Neural progenitor cell (in vitro differentiated cells): ENCODE results near the gene ERVK3-1. TPM values are rescaled to one million over a fixed set of nuclear protein-coding genes. Genes with fewer than 3 reads are reported as not detected.

Experiments
- DNase-seq: peaks from one replicate; pipeline ENCODE4 v3.0.0-alpha.2; 2016; ENCODE audit warnings: low spot score
- H2AFZ ChIP-seq: fragments of 200-600 bp; sonication (generic); replicated peaks from 2 replicates; pipeline ENCODE4 v1.6.1; 2016; ENCODE audit warnings: antibody characterized with exemption
- H3F3A ChIP-seq: fragments of 200-600 bp; sonication (generic); 2 replicates; pipeline ENCODE4 v1.6.1; 2016; ENCODE audit warnings: antibody characterized with exemption, low read depth
- H3K27ac ChIP-seq: fragments of 200-600 bp; sonication (generic); 2 replicates; pipeline ENCODE4 v1.5.1; 2016; ENCODE audit warnings: mild to moderate bottlenecking
- H3K27me3 ChIP-seq: fragments of 200-600 bp; sonication (generic); 2 replicates; pipeline ENCODE4 v1.6.1; 2016; ENCODE audit warnings: mild to moderate bottlenecking, moderate library complexity
- H3K36me3 ChIP-seq: fragments of 200-600 bp; sonication (generic); 2 replicates; pipeline ENCODE4 v1.5.1; 2016
- H3K4me1 ChIP-seq: fragments of 200-600 bp; sonication (generic); 2 replicates; pipeline ENCODE4 v1.6.1; 2016; ENCODE audit warnings: mixed run types
- H3K4me2 ChIP-seq: fragments of 200-600 bp; sonication (generic); 2 replicates; pipeline ENCODE4 v1.6.1; 2016
- H3K4me3 ChIP-seq: fragments of 200-600 bp; sonication (generic); 2 replicates; pipeline ENCODE4 v1.5.1; 2016
- H3K79me2 ChIP-seq: fragments of 200-600 bp; sonication (generic); 2 replicates; pipeline ENCODE4 v1.6.1; 2016; ENCODE audit warnings: low read depth
- H3K9ac ChIP-seq: fragments of 200-600 bp; sonication (generic); 2 replicates; pipeline ENCODE4 v1.6.1; 2016
- H3K9me3 ChIP-seq: fragments of 200-600 bp; sonication (generic); 2 replicates; pipeline ENCODE4 v1.5.1; 2016; ENCODE audit warnings: low read depth
- H4K20me1 ChIP-seq: fragments of 200-600 bp; sonication (generic); 2 replicates; pipeline ENCODE4 v1.6.1; 2016; ENCODE audit warnings: low read depth
- H3K27ac Mint-ChIP-seq: 3 replicates; pipeline ENCODE4 v1.8.0; 2021; ENCODE audit warnings: mixed read lengths
- H3K27me3 Mint-ChIP-seq: 2 replicates; pipeline ENCODE4 v1.8.0; 2022; ENCODE audit warnings: low read depth, mild to moderate bottlenecking, inconsistent platforms, moderate library complexity, mixed read lengths; ENCODE audit not compliant: insufficient read depth
- H3K36me3 Mint-ChIP-seq: 3 replicates; pipeline ENCODE4 v1.8.0; 2021; ENCODE audit warnings: mixed read lengths
- H3K4me1 Mint-ChIP-seq: 3 replicates; pipeline ENCODE4 v1.8.0; 2021; ENCODE audit warnings: mixed read lengths
- H3K4me3 Mint-ChIP-seq: 3 replicates; pipeline ENCODE4 v1.8.0; 2021; ENCODE audit warnings: mild to moderate bottlenecking, moderate library complexity, mixed read lengths
- H3K9me3 Mint-ChIP-seq: 3 replicates; pipeline ENCODE4 v1.8.0; 2020; ENCODE audit warnings: mixed read lengths
- CTCF ChIP-seq: fragments of 200-600 bp; sonication (generic); IDR thresholded peaks from 2 replicates; pipeline ENCODE4 v1.5.1; 2017; ENCODE audit warnings: antibody characterized with exemption, mild to moderate bottlenecking
- EZH2 ChIP-seq: fragments of 200-600 bp; sonication (generic); IDR thresholded peaks from 2 replicates; pipeline ENCODE4 v1.6.1; 2017; ENCODE audit warnings: antibody characterized with exemption, mild to moderate bottlenecking, moderate library complexity
- EZH2phosphoT487 ChIP-seq: fragments of 200-600 bp; sonication (generic); IDR thresholded peaks from 2 replicates; pipeline ENCODE4 v1.6.1; 2017; ENCODE audit warnings: antibody characterized with exemption
- microRNA-seq: library from miRNA; unstranded; fragments of <30 nt; microRNA quantifications from one replicate; pipeline ENCODE4, GENCODE V29; 2016
- small RNA-seq: library from RNA; depleted of rRNA; stranded (forward); fragments of <200 nt; gene quantifications from one replicate; pipeline ENCODE3, GENCODE V24; 2015
- total RNA-seq: library from RNA; depleted of rRNA; stranded (reverse); fragments of >200 nt; gene quantifications from 2 replicates; pipeline ENCODE4 v1.2.3, GENCODE V29; 2015; ENCODE audit warnings: low replicate concordance

The ERVK3-1 gene
- total RNA-seq, 1 donor from 2014 or later: 49.9 TPM

GRCh38 chr19:58361900-58362271, 56.7 kb downstream of the ERVK3-1 start:
- Mint-ChIP-seq H3K27me3 (peaks cover 12% of the 10 kb centered on the region), H3K36me3 (peaks cover 3% of the 10 kb centered on the region), H3K9me3 (no peaks in the 10 kb centered on the region), H3K4me1 (peaks cover 13% of the 10 kb centered on the region), H3K27ac (peak overlapping the region; percentile 97), H3K4me3 (peak overlapping the region; percentile 96)
- H3K4me1 ChIP-seq: no peaks in the 10 kb centered on the region
- no peaks in the 10 kb centered on the region for H3K9me3 ChIP-seq
- peaks cover 7% of the 10 kb centered on the region for H3F3A ChIP-seq
- peak overlapping the region; percentile 54 for H3K27ac ChIP-seq
- H2AFZ ChIP-seq: peak overlapping the region; percentile 60
- peak overlapping the region; percentile 59 for H3K4me3 ChIP-seq
- no peaks in the 10 kb centered on the region for H3K27me3 ChIP-seq
- H3K4me2 ChIP-seq: peak overlapping the region; percentile 85
- DNase-seq: no peak
- H3K36me3 ChIP-seq: no peaks in the 10 kb centered on the region
- peak overlapping the region; percentile 67 for H3K9ac ChIP-seq
- TF ChIP-seq CTCF: peak; percentile 15
- no peak for TF ChIP-seq EZH2phosphoT487
- H4K20me1 ChIP-seq: no peaks in the 10 kb centered on the region
- H3K79me2 ChIP-seq: peaks cover 10% of the 10 kb centered on the region

GRCh38 chr19:58362272-58362994, 57.3 kb downstream of the ERVK3-1 start, which contains the start of gene ZNF497:
ZNF497 (minus strand) TSS chr19:58362751; CDS start chr19:58357635, 5,116 bp downstream.
- Histone ChIP-seq H3K27ac (peak within 1 kb of the TSS; percentile 54), H3F3A (peaks cover 7% of the 10 kb centered on the region), H3K4me2 (peak within 1 kb of the TSS; percentile 85), H3K79me2 (peaks cover 10% of the 10 kb centered on the region), H3K4me1 (no peaks in the 10 kb centered on the region), H3K36me3 (no peaks in the 10 kb centered on the region), H3K27me3 (no peaks in the 10 kb centered on the region), H4K20me1 (no peaks in the 10 kb centered on the region), H2AFZ (peak within 1 kb of the TSS; percentile 60), H3K9me3 (no peaks in the 10 kb centered on the region), H3K4me3 (peak within 1 kb of the TSS; percentile 59), H3K9ac (peak within 1 kb of the TSS; percentile 67)
- Mint-ChIP-seq H3K4me3 (peak within 1 kb of the TSS; percentile 96), H3K36me3 (peaks cover 5% of the 10 kb centered on the region), H3K4me1 (peaks cover 13% of the 10 kb centered on the region), H3K27ac (peak within 1 kb of the TSS; percentile 97), H3K27me3 (peaks cover 11% of the 10 kb centered on the region), H3K9me3 (no peaks in the 10 kb centered on the region)
- DNase-seq: peak; percentile 98
- no peak for TF ChIP-seq EZH2phosphoT487
- no peak for TF ChIP-seq CTCF
- no peak for TF ChIP-seq EZH2

- Mint-ChIP-seq H3K27me3 (peaks cover 10% of the 10 kb centered on the region), H3K27ac (no peak overlapping the region)
- DNase-seq: no peak
Measured at GRCh38 chr19:58364146-58364545, 59.0 kb downstream of the ERVK3-1 start.

More at GRCh38 chr19:58364146-58364545, 59.0 kb downstream of the ERVK3-1 start:
- H3K4me2 ChIP-seq: no peak overlapping the region
- H3K4me1 Mint-ChIP-seq: peaks cover 13% of the 10 kb centered on the region
- no peak overlapping the region for H3K4me3 ChIP-seq
- no peak overlapping the region for H2AFZ ChIP-seq
- H3K4me3 Mint-ChIP-seq: peak overlapping the region; percentile 65
- H4K20me1 ChIP-seq: no peaks in the 10 kb centered on the region
- no peaks in the 10 kb centered on the region for H3K9me3 Mint-ChIP-seq
- no peak overlapping the region for H3K9ac ChIP-seq
- H3K27ac ChIP-seq: no peak overlapping the region
- peaks cover 5% of the 10 kb centered on the region for H3K36me3 Mint-ChIP-seq
- H3K79me2 ChIP-seq: peaks cover 10% of the 10 kb centered on the region
- no peaks in the 10 kb centered on the region for H3K36me3 ChIP-seq
- no peaks in the 10 kb centered on the region for H3K27me3 ChIP-seq
- no peaks in the 10 kb centered on the region for H3K9me3 ChIP-seq
- peaks cover 7% of the 10 kb centered on the region for H3F3A ChIP-seq
- TF ChIP-seq EZH2 (no peak), EZH2phosphoT487 (no peak), CTCF (no peak)
- no peaks in the 10 kb centered on the region for H3K4me1 ChIP-seq

Small RNAs within 50 kb of the gene (microRNA-seq; reads per million reads assigned to microRNA genes)
- not detected for gene MIR6806

Small RNAs within 50 kb of the gene (small RNA-seq; reads per million reads assigned to genes)
- gene MIR6806 (not detected), gene RNA5SP473 (not detected)

Other genes starting within 250 kb of the ERVK3-1 start
- gene ZNF135, start 246.1 kb upstream of the ERVK3-1 start, total RNA-seq: 9.5 and 11.1 TPM in 2 replicates
- 49.1 and 144 TPM in 2 replicates for gene ZSCAN18, start 207.1 kb upstream of the ERVK3-1 start, total RNA-seq
- 28.4 and 36.2 TPM in 2 replicates for gene ZNF329, start 154.6 kb upstream of the ERVK3-1 start, total RNA-seq
- 39.3 and 43.0 TPM in 2 replicates for gene ZNF274, start 122.3 kb upstream of the ERVK3-1 start, total RNA-seq
- gene ZNF544, start 76.5 kb upstream of the ERVK3-1 start, total RNA-seq: 86.0 and 104 TPM in 2 replicates
- 18.6 and 24.0 TPM in 2 replicates for gene ZNF8, start 26.4 kb upstream of the ERVK3-1 start, total RNA-seq
- gene ZSCAN22, start 21.6 kb downstream of the ERVK3-1 start, total RNA-seq: 1.5 and 2.4 TPM in 2 replicates
- 7.5 and 37.1 TPM in 2 replicates for gene A1BG, start 48.1 kb downstream of the ERVK3-1 start, total RNA-seq
- 3.7 and 8.0 TPM in 2 replicates for gene ZNF497, start 57.4 kb downstream of the ERVK3-1 start, total RNA-seq
- gene ZNF837, start 75.7 kb downstream of the ERVK3-1 start, total RNA-seq: 1.4 and 8.5 TPM in 2 replicates
- gene RPS5, start 81.9 kb downstream of the ERVK3-1 start, total RNA-seq: 1,938 and 2,407 TPM in 2 replicates
- 0.62 TPM in 1 of 2 replicates, not detected in the other for gene RNF225, start 90.3 kb downstream of the ERVK3-1 start, total RNA-seq
- gene ZNF584, start 103.3 kb downstream of the ERVK3-1 start, total RNA-seq: 6.9 and 9.3 TPM in 2 replicates
- 1.0 and 1.4 TPM in 2 replicates for gene ZNF132, start 134.8 kb downstream of the ERVK3-1 start, total RNA-seq
- gene ZNF324B, start 146.2 kb downstream of the ERVK3-1 start, total RNA-seq: 3.2 TPM in 2 replicates
- gene ZNF324, start 161.7 kb downstream of the ERVK3-1 start, total RNA-seq: 4.2 and 14.8 TPM in 2 replicates
- 4.4 and 13.2 TPM in 2 replicates for gene ZNF446, start 171.0 kb downstream of the ERVK3-1 start, total RNA-seq
- 11.2 and 17.1 TPM in 2 replicates for gene SLC27A5, start 206.6 kb downstream of the ERVK3-1 start, total RNA-seq
- 2.2 and 12.8 TPM in 2 replicates for gene ZBTB45, start 214.4 kb downstream of the ERVK3-1 start, total RNA-seq
- 390 and 678 TPM in 2 replicates for gene TRIM28, start 238.7 kb downstream of the ERVK3-1 start, total RNA-seq
- 141 and 148 TPM in 2 replicates for gene CHMP2A, start 249.7 kb downstream of the ERVK3-1 start, total RNA-seq